ENCODE results near the gene BEND6.

BEND6 gene

DNA sequence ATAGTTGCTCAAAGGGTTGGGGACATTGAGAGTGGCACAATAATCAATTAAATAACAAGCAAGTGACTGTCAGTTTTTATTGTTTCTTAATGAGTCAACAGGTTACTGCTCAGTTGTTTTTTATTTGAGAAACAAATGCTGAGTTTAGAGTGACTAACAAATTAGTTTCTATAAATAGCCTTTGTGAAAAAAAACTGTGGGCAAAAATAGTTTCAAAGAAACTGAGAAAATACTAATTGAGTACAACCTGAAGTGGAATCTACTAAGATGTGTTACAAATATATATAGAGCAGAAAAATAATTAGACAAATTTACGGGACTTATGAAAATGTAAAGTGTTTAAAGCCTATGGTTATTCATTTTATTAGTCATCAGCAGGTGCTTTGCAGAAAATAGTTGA, 22.3 kb downstream of the BEND6 start:
- no peak for DNase-seq
- Histone ChIP-seq H3K4me3 (ENCODE audit: low read depth, low read length) (no peak overlapping the region), H3K27me3 (peaks cover 4% of the 10 kb centered on the region; the same call in 1 of the 2 replicates), H3K4me1 (no peaks in the 10 kb centered on the region), H3K36me3 (no peaks in the 10 kb centered on the region), H3K9me3 (no peaks in the 10 kb centered on the region)
- TF ChIP-seq, protein P1, sequence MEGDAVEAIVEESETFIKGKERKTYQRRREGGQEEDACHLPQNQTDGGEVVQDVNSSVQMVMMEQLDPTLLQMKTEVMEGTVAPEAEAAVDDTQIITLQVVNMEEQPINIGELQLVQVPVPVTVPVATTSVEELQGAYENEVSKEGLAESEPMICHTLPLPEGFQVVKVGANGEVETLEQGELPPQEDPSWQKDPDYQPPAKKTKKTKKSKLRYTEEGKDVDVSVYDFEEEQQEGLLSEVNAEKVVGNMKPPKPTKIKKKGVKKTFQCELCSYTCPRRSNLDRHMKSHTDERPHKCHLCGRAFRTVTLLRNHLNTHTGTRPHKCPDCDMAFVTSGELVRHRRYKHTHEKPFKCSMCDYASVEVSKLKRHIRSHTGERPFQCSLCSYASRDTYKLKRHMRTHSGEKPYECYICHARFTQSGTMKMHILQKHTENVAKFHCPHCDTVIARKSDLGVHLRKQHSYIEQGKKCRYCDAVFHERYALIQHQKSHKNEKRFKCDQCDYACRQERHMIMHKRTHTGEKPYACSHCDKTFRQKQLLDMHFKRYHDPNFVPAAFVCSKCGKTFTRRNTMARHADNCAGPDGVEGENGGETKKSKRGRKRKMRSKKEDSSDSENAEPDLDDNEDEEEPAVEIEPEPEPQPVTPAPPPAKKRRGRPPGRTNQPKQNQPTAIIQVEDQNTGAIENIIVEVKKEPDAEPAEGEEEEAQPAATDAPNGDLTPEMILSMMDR (IDR thresholded peaks at IDR 0.05; ENCODE audit: low read depth, low read length), result no peak

- TF ChIP-seq, protein P1 (IDR thresholded peaks at IDR 0.05; ENCODE audit: low read depth, low read length), result no peak
- Histone ChIP-seq H3K4me3 (ENCODE audit: low read depth, low read length) (no peak overlapping the region), H3K9me3 (no peaks in the 10 kb centered on the region), H3K4me1 (no peaks in the 10 kb centered on the region), H3K27me3 (peaks cover 4% of the 10 kb centered on the region), H3K36me3 (no peaks in the 10 kb centered on the region)
- DNase-seq, result no peak
Observed at GRCh38 chr6:56978530-56978929, 23.6 kb downstream of the BEND6 start.

GRCh38 chr6:56984361-56984760, 29.5 kb downstream of the BEND6 start:
- H3K9me3 ChIP-seq, result no peaks in the 10 kb centered on the region
- DNase-seq, result no peak
- TF ChIP-seq, protein P1 (IDR thresholded peaks at IDR 0.05; ENCODE audit: low read depth, low read length), result no peak

DNA sequence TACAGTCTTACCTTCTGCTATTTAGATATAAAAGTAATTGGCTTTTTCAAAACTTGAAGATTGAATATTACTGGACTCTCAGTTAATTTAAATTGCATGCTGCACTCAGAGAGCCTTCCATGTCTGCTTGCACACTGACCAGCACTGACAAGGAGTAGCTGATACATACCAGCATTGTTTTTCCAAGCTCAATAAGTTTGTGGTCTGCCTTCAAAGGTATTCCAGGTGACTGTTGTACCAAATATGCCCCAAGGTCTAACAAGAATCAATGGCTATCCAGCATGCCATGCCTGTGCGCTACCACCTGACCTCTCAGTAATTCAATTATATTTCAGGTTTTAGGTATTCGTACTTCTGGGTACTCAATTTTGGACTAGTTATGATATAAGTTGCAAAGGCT, 30.0 kb downstream of the BEND6 start:
- TF ChIP-seq, protein P1 (IDR thresholded peaks at IDR 0.05; ENCODE audit: low read depth, low read length), result no peak
- no peaks in the 10 kb centered on the region for H3K9me3 ChIP-seq
- H3K27me3 ChIP-seq, result peaks cover 19% of the 10 kb centered on the region
- H3K4me3 ChIP-seq (ENCODE audit: low read depth, low read length), result no peak overlapping the region
- H3K4me1 ChIP-seq, result no peaks in the 10 kb centered on the region
- no peaks in the 10 kb centered on the region for H3K36me3 ChIP-seq
- DNase-seq, result no peak

More at GRCh38 chr6:56984361-56984760, 29.5 kb downstream of the BEND6 start:
- Histone ChIP-seq H3K4me3 (ENCODE audit: low read depth, low read length) (no peak overlapping the region), H3K4me1 (no peaks in the 10 kb centered on the region), H3K27me3 (peaks cover 16% of the 10 kb centered on the region), H3K36me3 (no peaks in the 10 kb centered on the region)

- TF ChIP-seq, protein P1 (IDR thresholded peaks at IDR 0.05; ENCODE audit: low read depth, low read length), result no peak
- Histone ChIP-seq H3K36me3 (no peaks in the 10 kb centered on the region), H3K27me3 (peaks cover 16% of the 10 kb centered on the region), H3K4me1 (no peaks in the 10 kb centered on the region), H3K9me3 (no peaks in the 10 kb centered on the region), H3K4me3 (ENCODE audit: low read depth, low read length) (no peak overlapping the region)
- DNase-seq, result no peak
Observed at GRCh38 chr6:56986611-56987010, 31.7 kb downstream of the BEND6 start.

DNA sequence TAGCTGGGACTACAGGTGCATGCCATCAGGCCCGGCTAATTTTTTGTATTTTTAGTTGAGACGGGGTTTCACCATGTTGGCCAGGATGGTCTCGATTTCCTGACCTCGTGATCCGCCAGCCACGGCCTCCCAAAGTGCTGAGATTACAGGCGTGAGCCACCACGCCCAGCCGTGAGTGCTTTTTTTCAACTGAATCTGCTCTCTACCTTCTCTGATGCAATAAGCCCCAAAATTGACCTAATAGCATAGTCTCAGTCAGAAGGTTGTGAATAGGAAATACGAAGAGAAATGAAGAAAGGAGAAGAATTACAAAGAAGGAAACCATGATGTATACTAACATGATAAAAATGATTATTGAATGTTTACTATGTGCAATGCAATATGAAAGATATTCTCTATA, 33.2 kb downstream of the BEND6 start:
- H3K27me3 ChIP-seq, result peaks cover 15% of the 10 kb centered on the region
- DNase-seq, result no peak
- TF ChIP-seq, protein P1 (IDR thresholded peaks at IDR 0.05; ENCODE audit: low read depth, low read length), result no peak
- no peaks in the 10 kb centered on the region for H3K9me3 ChIP-seq
- no peak overlapping the region for H3K4me3 ChIP-seq (ENCODE audit: low read depth, low read length)
- H3K36me3 ChIP-seq, result no peaks in the 10 kb centered on the region
- H3K4me1 ChIP-seq, result no peaks in the 10 kb centered on the region

Data from BE2C (cell line).